Fibroblast of skin of back (primary cell): ENCODE data around the gene PLCB1.

ENCODE experiments used
- DNase-seq: peaks from one replicate; pipeline ENCODE4 v3.0.0-alpha.2; 2013

PLCB1 gene

GRCh38 chr20:8213270-8213669 is 81.2 kb downstream of the PLCB1 start:
- DNase-seq = no peak

DNA sequence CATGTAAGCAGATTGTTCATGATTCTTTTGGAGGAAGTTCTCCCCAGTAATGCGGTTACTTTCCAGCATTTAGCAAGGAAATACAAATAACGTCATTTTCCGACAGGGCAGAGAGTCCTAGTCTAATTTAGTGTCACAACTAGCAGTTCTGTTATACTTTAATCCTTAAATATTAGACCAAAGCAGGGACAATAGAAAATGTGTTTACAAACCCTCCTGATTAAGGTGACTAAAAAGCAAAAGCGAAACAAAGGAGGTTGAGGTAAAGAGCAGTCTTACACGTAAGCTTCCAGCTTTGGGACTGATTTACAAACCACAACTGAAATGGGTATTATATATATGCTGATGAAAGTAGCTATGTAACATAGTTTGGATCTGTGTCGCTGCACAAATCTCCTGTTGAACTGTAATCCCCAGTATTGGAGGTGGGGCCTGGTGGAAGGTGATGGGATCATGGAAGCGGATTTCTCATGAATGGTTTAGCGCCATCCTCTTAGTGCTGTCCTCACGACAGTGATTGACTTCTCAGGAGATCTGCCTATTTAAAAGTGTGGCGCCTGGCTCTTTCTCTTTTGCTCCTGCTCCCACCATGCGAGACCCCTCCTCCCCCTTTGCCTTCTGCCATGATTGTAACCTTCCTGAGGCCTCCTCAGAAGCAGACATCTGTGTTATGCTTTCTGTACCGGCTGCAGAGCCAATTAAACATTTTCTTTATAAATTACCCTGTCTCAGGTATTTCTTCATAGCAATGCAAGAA is 81.9 kb downstream of the PLCB1 start:
- no peak for DNase-seq

DNA sequence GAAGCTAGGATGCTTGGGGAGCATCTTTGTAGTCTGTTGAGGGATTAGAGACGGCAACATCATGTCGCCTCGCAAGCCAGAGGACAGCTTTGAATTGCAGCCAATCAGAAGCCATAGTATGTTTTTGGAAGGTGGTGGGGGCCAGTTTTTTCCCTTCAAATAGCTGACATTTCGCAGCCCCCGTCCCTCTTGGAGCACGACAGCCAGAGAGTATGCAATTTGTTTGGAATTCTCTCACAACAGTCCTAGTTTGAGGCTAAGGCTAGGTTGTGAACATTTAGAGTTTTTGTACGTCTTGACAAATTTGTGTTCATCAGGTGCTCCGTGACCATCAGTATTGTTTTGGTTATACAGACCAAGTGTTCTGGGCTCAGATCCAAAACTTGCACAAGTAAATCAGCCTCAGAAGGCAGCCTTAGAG is 83.3 kb downstream of the PLCB1 start:
- peak; percentile 33 for DNase-seq

DNA sequence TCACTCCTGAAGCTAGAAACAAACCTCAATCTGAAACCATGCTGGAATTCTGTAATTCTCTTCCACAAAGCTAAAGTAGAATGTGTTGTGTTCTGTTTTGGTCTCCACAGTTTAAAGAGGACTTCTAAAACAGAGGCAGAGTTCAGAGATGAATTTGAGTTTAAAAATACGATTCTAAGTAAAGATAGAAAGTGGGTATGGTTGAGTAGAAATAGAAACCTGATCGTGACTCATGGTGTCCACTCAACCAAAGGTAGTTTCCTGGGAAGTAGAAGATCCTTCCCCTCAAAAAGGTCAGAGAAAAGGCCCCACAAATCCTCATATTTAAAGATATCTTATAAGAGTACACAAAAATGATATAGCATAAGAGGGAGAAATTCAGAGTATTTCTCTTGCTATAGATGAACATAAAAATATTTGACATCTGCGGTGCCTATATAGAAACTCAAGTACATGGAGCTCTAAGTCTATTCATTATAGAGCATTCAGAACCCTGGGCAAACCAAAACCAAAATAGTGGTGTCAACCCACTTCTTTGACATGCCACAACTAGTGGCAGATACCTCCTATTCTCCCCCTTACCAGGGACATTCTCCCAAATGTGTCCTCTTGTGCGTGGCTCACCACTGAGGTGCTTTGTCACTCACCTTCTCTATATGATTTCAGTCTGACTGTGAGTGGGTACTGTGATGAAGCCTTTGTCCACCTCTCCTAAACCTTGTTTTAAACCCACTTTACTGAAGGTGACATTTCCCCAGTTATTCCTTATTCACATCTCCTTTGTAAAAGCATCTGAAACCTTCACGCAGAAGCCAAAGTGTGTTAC is 84.5 kb downstream of the PLCB1 start:
- no peak for DNase-seq

- DNase-seq = peak; percentile 95
These were observed 86.8 kb downstream of the PLCB1 start for GRCh38 chr20:8218861-8219260.

GRCh38 chr20:8219403-8219802 is 87.3 kb downstream of the PLCB1 start:
- DNase-seq = no peak

- DNase-seq = no peak
These were observed 88.7 kb downstream of the PLCB1 start for GRCh38 chr20:8220716-8221115.

DNA sequence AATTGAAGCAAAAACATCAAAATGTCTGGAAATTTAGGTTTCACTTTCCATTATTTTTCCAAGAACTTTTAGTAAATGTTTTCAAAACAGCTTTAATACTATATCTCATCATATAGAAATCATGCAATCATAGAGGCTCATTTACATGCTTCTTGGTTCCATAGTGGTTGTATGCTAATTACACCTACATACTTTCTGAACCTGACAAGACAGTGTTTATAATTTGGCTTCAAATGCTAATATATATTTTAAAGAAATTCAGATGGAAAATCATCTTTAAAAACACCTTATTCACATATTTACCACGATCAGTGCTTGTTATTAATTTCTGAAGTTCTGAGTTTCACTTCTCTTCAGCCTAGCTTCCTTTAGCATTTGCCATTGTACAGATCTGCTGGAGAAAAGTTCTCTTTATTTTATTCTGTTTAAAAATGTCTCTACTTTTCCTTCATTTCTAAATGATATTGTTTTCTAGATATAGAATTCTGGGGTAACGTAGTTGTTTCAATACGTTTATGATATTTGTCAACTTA is 89.9 kb downstream of the PLCB1 start:
- DNase-seq = no peak

GRCh38 chr20:8223091-8223870 is 91.2 kb downstream of the PLCB1 start:
- peak; percentile 96 for DNase-seq

GRCh38 chr20:8225658-8226057 is 93.6 kb downstream of the PLCB1 start:
- no peak for DNase-seq

- no peak for DNase-seq
These were observed 94.0 kb downstream of the PLCB1 start for GRCh38 chr20:8226106-8226505.

DNA sequence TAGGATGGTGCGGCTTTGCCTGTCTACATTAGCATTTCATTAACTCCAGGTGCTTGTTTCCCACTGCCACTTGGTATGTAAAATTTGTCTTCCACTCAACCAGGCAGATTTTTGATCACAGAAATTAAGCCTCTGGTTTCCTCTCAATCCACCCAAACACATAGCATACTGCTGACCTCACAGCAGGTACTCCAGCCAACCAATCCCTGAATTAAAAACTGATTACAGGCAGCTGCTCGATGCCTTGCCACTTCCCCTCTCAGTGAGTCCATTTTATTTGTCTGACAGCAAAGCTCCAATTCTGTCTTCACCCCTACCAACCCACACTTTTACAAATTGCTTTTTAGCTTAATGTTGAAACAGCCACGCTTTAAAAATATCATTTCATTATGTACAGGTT is 95.2 kb downstream of the PLCB1 start:
- DNase-seq = no peak

DNA sequence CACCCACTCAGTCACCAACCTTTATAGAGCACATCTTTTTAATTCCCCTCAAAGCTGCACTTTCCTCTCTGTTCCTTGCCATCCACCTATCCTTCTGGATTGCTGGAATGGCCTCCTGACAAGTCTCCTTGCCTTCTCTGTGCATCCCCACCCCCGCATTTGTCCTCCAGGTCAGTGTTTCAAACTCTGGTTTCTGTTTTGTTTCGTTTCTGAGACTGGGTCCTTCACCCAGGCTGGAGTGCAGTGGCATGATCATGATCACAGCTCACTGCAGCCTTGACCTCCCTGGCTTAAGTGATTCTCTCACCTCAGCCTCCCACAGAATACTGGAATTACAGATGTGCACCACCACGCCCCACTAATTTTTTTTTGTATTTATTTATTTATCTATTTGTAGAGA is 96.2 kb downstream of the PLCB1 start:
- no peak for DNase-seq

GRCh38 chr20:8229090-8229489 is 97.0 kb downstream of the PLCB1 start:
- DNase-seq = no peak

DNA sequence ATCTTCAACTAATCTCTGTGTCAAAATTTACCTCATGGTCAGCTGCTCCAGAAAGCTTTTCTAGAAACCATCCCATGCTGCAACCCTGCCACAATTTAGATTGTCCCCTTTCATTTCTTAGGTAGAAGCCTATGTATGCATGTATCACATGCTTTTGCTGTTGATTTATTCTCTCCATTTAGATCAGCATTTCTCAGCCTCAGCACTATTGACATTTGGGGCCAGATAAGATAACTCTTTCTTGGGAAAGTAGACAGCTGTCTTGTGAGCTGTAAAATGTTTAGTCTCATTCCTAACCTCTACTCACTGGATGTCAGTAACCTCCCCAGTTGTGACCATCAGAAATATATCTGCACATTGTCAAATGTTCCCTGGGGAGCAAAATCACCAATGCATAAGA is 99.0 kb downstream of the PLCB1 start:
- no peak for DNase-seq

DNA sequence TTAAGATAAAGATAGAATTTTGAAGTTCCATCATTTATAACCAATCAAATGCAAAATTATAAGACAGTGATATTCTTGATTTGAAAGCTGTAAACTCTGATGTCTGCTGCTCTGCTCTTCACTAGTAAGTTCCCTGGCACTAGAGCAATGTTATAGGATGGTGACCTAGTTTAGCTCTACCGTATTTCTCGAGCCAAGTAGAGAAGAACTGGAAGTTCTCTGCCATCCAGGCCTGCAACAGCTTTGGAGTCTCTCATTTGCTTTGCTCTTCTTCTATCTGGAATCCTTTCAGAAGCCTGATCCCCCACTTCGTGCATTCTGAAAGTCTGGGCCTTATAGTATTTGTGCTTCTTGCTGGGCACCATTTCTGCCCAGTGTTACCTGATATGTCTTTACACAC is 100.3 kb downstream of the PLCB1 start:
- no peak for DNase-seq

- DNase-seq = no peak
These were observed 102.5 kb downstream of the PLCB1 start for GRCh38 chr20:8234580-8234979.

DNA sequence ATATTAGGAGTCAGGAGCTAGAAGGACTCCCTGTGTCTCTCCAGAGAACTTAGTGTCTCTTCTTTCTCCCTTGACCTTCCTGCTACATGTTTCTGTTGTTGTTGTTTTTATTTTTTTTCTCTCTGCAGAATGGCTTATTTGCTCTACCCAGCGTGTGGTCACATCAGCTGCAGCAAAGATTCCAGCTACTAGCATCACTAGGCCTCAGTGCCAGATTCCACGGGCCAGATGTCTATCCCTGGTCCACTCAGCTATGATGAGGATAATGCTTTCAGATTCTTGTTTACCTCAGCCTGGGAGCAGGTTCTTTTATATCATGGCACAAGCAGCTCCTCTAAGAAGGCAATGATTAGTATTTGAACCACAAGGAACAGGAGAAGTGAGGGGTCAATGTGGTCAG is 110.0 kb downstream of the PLCB1 start:
- no peak for DNase-seq

DNA sequence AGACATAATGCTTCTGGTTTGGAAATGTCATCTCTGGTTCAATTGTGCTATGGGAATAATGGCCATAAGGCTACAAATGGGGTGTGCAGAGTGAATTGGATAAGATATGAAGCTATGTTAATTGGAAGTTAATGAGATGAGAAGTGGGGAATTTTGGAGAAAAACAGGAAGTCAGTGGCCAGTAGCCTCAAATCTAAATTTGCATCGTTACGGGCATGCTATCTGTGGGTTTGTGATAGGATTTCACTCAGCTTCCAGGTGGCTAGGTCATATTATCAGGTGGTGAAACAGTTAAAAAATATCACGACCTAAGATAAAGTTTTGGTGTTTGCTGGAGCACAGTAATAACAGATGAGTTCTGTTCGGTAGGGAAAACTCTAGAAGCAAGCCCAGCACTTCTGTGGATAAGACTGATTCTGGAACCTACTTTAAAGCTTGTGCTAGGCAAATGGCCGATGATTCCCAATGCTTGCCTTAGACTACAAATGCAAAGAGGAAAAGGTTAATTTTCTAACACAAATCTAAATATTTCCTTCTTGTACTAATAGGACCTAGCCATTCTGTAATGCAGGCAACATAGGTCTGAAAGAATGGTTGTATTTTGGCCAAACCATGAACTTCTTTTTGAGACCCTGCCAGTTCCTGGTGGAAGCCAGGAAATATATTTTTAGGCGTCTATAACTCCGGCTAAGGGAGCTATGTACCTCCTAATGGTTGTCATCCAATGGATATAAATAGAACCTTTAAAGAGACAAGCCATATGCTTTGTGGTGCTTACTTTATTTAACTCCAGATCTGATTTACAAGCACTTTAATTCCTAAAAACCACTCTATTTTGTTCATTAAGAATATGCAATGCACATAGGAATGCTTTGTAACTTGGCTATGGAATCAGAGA is 111.0 kb downstream of the PLCB1 start:
- DNase-seq = peak; percentile 31

DNA sequence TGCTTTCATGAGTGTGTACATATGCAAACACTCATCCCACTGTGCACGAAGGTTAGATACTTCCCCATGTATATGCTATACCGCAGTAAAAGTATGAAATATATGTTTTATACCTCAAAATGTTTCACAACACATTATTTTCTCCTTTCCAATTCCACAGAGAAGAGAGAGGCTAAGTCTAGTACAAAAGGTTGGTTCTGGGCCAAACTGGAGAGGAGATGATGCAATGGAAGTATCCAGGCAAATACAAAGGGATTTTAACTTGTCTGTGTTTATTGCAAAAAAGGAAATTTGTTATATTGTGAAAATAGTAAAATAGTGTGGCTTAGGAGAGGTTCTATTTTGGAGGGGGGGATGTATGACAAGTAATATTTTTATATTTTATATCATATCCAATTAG is 112.6 kb downstream of the PLCB1 start:
- peak; percentile 54 for DNase-seq

DNA sequence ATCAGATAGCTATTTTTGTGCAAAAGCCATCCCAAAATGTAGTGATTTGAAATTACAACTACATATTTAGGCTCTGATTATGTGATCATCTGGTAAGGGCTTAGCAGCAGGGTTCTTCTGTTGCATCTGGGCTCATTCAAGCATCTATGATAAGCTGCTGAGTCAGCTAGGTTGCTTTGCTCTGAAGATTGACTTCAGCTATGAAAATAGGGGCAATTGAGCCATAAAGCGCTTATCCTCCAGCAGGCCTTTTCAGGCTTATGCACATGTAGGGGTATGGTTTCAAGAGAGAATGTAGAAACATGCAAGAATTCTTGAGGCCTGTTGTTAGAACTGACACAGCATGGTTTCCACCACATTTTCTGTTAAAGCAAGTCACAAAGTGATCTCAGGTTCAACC is 114.1 kb downstream of the PLCB1 start:
- no peak for DNase-seq

DNA sequence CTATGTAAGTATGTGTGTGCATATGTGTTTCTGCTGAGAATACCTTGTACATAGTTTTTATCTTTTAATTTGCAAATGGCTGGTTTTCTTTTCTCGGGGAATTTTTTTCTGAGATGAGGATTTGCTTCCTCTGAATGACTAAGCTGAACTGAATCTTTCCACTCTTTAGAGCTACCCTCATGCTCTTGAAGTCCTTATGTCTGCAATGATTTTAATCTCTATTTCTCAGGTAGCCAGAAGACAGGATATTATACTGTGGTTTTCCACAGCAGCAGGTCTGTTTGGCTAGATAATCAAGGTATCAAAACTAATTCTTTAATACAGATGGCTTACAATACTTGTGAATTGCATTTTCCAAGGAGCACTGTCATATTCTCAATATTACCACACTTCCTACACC is 114.7 kb downstream of the PLCB1 start:
- DNase-seq = no peak
